NCI-H1092 treated with DMSO at 0.1 percent for 48 hours (cell line): ENCODE results near the gene IFT57.
A peak's percentile ranks its signal among the peaks of the same experiment; 100 is the strongest.
"Not testable (repeated sequence)": the region's sequence is repeated elsewhere in the genome, so short reads cannot be mapped to it uniquely, and the experiment has no call there.

Experiments
- DNase-seq: peaks from one replicate; lab custom pipeline; 2025; lab: John Stamatoyannopoulos, UW

Gene IFT57

DNA sequence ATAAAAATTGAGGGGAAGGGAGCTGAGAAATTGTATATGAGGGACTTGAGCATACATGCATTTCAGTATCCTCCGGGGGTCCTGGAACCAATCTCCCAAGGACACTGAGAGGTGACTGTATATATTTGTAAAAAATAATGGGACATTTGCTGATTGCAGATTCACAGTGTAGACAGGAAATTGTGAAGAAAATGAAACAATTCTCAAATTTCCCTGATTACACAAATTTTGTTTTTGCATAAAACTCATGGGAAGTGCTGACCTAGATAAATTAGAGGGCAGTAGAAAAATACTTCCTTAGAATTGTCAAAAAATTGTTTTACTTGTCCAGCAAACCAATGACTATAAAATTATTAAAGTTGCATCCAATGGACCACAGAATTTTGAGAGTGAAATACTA, 64.0 kb downstream of the IFT57 start:
- no peak for DNase-seq

- DNase-seq, result no peak
Observed at GRCh38 chr3:108157273-108157672, 65.0 kb downstream of the IFT57 start.

DNA sequence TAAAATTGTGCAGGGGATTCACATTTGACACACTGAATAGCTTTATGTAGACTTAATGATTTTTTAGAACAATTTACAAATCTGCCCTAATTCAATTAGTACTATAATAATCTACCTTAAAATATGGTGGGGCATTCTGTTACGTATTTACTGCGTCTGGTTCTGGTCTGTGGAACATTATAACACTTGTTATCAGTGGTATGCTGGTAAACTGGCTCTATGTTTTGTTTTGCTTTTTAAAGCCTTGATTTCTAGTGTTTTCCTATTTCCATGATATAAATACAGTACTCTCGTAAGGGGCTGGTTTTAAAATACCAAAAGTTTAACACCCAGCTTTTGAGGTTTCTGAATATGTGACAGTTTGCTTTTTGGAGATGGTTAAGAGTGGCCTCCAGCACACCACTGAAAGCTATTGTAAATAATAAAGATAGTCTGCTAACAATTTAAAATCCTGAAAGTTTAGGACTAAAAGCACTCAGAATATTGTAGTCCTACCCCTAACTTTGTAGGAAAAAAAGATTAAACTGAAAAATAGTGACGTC, 65.8 kb downstream of the IFT57 start:
- DNase-seq, result no peak

GRCh38 chr3:108155642-108156041, 66.6 kb downstream of the IFT57 start:
- DNase-seq, result not testable (repeated sequence)

DNA sequence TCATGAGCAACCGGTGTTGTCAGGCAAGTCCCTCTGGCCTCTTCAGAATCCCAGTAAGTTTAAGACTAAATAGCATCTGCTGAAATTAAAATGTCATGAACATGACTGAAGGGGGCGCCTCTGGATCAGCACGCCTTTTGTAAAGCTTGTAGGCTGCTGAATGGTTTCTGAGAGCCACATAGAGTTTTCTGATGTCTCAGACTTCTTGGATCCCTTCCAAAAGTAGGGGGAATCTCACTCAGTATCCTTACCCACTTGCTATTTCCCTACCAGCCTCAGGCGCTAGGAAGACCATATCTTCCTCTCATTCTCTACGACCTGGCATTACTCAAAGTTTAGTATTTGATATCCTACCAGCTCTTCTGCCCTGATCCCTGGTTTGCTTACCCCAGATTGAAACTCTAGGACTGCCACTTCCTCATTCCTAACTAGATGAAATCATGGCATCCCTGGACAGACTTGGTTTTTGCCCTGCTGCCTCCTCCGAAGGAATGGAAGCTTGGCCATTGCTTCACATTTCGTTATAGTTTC, 68.7 kb downstream of the IFT57 start:
- DNase-seq, result peak; percentile 23

- no peak for DNase-seq
Observed at GRCh38 chr3:108152274-108152673, 70.0 kb downstream of the IFT57 start.

- no peak for DNase-seq
Observed at GRCh38 chr3:108150200-108150599, 72.0 kb downstream of the IFT57 start.

DNA sequence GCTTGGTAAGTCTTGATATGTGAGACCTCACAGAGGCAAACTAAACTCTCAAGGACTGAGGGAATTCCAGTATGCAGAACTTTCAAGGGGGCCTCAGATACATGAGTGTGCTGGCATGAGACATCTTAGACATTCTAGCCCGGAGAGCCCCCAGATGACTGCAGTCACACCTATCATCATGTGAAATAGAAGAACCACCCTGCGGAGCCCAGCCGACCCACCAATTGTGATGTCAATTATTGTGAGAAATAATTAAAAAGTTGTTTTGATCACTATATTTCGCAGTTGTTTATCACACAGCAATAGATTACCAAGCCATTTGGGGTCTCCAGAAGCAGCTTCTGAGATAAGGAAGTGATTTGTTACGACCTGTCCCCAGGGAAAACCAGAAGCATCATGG, 76.1 kb downstream of the IFT57 start:
- no peak for DNase-seq

GRCh38 chr3:108145578-108145977, 76.6 kb downstream of the IFT57 start:
- no peak for DNase-seq

- DNase-seq, result no peak
Observed at GRCh38 chr3:108137460-108137814, 84.8 kb downstream of the IFT57 start.

GRCh38 chr3:108136561-108137459, 85.4 kb downstream of the IFT57 start:
- peak; percentile 13 for DNase-seq

DNA sequence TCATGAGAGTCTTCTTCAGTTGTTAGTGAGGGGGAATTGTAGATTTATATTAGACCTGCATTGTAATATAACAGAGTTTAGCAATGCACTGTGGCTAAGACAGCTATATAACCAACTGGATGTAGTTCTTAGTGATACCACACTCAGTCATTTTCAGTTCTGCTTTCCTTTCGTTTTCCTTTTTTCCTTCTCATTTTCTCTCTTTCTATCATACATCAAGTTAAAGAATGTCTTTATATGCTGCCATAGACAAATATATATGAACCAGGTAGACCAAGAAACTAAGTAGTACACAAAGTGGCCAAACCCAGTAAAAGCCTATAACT, 87.7 kb downstream of the IFT57 start:
- DNase-seq, result no peak

DNA sequence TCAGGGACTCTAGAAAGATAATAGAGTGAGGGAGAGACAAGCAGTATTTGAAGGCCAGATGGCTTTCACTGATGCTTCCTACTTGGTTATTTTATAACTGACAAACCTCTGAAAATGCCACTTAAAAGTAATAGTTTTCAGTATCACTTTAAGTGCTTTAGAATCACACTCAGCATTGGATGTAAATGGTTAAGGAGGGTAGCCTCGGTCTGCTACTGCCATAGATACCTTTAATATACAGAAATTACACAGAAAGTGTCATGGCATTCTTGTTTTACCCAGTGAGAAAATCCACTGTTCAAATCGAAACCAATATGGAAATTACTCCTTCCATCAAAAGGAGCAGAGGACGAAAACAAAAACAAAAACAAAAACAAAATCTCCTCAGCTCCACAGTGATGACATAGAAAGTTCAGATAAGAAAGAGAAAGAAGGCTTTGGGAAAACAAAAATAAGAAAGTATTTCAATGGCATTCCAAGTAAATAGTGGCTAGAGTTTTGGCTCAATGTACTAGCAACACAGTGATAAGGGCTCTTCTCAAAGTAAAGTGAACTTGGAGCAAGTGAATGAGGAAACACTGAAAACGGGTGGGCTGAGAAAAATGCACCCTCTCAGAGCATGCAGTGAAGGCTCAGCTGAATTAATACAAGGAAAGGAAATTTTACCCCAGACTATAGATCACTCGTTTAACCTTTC, 88.2 kb downstream of the IFT57 start:
- no peak for DNase-seq

DNA sequence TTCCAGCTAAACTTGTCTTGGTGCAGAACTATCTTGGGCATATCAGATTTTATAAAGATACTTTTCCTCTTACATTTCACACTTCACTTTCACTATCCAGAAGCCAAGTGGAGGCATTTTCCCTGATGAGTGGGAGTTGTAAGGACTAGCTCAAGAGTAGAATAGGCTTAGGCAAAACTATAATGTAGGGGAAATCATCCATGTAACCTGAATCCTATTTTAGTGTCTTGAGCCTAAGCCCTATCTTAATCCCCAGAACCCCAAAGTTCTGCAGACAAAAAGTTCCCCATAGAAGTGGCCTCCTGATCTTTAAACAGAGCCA, 89.2 kb downstream of the IFT57 start:
- DNase-seq, result no peak

DNA sequence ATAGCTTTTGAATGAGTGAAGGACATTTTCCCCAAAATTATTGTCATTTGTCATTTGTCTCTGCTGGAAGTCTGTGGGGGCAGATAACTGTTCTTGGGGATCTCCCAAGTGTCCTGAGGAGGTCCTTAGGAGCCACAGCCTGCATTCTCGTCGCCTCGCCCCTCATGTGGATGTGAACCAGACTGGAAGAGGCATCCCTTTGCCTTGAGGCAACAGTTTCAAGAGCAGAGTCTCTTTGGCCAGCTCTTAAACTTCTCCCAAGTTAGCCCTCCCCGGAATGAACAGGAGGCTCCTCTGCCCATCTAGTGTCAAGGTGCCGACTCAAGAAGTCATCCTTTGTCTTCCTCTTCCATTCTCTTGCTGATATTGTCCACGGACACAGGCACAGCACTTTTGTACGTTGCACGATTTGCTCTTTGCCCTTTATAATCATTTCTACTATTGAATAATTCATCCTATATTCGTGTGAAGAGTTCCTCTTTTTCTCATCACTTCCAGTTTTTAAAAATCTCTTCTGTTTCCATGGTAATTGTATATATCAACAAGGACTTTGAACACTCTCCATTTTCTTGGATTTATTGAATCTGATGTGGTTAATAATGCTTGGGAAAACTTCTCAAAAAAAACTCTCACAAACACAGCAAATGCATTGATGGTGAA, 90.6 kb downstream of the IFT57 start:
- DNase-seq, result no peak

DNA sequence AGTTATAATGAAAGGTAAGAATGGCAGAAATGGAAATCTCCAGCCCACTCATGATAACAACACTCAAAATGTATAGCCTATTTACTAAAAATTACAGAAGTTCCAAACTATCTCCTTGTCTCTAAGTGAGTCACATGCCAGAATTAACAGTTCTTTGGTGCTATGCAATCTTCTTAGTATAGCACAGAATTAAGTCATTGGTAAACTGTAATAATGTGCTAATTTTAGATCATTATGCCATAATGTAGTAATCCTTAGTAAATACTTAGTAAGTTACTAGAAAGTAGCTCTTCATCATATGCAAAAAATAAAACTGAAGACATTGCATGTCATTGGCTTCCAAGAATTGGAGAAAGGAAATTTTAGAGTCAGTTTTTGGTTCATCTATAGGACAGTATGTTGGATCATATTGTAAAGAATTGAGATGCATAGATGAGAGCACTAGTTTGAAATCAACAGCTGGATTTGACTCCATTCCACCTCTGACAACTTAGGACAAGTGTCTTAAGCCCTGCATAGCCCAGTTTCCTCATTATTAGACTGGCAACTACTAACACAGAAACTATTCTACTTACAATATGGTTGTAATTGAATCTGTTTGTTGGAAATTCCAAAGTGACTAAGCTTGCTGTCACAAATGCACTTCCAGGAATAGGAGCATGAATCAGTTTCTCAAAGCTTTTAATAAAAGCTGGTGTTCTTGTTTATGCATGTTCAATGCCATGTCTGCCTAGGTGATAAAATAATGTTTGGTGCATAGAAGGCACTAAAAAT, 91.3 kb downstream of the IFT57 start:
- no peak for DNase-seq

- DNase-seq, result no peak
Observed at GRCh38 chr3:108130236-108130635, 92.0 kb downstream of the IFT57 start.

GRCh38 chr3:108127301-108127988, 94.8 kb downstream of the IFT57 start:
- DNase-seq, result no peak

DNA sequence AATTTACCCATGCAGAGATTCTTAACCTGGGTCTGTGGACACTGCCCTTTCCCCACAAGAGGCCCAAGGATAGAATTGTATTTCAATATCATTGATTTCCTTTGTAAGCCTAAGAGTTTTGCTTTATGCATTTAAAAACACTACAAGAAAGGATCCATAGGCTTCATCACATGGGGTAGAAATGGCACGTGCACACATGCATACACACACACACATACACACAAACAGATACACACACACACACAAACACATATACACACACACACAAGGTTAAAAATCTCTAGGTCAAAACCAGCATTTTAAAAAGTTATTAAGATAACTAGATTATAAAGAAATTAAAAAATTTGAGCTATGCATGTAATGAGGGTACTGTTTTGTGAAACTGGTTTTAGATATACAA, 95.9 kb downstream of the IFT57 start:
- DNase-seq, result no peak

DNA sequence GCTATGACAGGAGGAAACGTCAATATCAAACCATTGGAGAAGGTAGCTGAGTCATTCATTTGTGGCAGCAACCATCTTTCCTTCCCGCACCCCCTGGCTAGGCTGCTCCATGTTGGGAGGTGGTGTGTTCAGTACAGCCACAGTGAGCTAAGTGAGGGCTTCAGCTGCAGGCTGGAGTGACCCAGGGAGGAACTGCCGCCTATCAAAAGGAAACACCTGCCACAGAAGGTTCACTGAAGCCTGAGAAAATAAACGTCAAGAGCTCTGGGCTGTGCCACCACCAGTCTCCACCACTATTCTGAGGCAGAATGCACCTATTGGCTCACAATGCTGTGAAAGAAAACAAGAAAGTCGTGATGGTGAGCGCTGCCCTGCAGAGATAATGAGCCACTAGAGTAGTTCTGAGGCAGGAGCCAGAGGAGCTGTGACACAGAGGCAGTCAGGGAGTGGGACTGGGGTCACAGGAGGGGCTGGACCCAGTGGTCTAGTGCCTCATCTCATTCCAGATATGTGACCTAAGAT, 96.6 kb downstream of the IFT57 start:
- DNase-seq, result peak; percentile 90

- no peak for DNase-seq
Observed at GRCh38 chr3:108125153-108125543, 97.1 kb downstream of the IFT57 start.
